Smooth muscle cell (in vitro differentiated cells): ENCODE results near the gene UBFD1. TPM values are rescaled to one million over a fixed set of nuclear protein-coding genes. Genes with fewer than 3 reads are reported as not detected.

ENCODE experiments used
- DNase-seq: peaks from one replicate; lab custom pipeline; 2025; ENCODE audit not compliant: unreplicated experiment; lab: John Stamatoyannopoulos, UW
- H2AFZ ChIP-seq: fragments of 200-600 bp; sonication (generic); 2 replicates; pipeline ENCODE4 v1.6.0; 2016; ENCODE audit warnings: antibody characterized with exemption, low read depth, mild to moderate bottlenecking
- H3F3A ChIP-seq: fragments of 200-600 bp; sonication (generic); 2 replicates; pipeline ENCODE4 v1.6.0; 2017; ENCODE audit warnings: antibody characterized with exemption, low read depth
- H3K27ac ChIP-seq: fragments of 200-600 bp; sonication (generic); 2 replicates; pipeline ENCODE4 v1.5.1; 2016; ENCODE audit warnings: low read depth, mild to moderate bottlenecking
- H3K27me3 ChIP-seq: fragments of 200-600 bp; sonication (generic); 2 replicates; pipeline ENCODE4 v1.6.1; 2016; ENCODE audit warnings: low read depth, mild to moderate bottlenecking
- H3K36me3 ChIP-seq: fragments of 200-600 bp; sonication (generic); 2 replicates; pipeline ENCODE4 v1.5.1; 2016; ENCODE audit warnings: low read depth
- H3K4me1 ChIP-seq: fragments of 200-600 bp; sonication (generic); 2 replicates; pipeline ENCODE4 v1.5.1; 2016; ENCODE audit warnings: low read depth
- H3K4me2 ChIP-seq: fragments of 200-600 bp; sonication (generic); 2 replicates; pipeline ENCODE4 v1.6.0; 2016; ENCODE audit warnings: mild to moderate bottlenecking
- H3K4me3 ChIP-seq: fragments of 200-600 bp; sonication (generic); 2 replicates; pipeline ENCODE4 v1.5.1; 2016; ENCODE audit warnings: mild to moderate bottlenecking
- H3K79me2 ChIP-seq: fragments of 200-600 bp; sonication (generic); 2 replicates; pipeline ENCODE4 v1.6.0; 2016; ENCODE audit warnings: low read depth, mild to moderate bottlenecking
- H3K9ac ChIP-seq: fragments of 200-600 bp; sonication (generic); 2 replicates; pipeline ENCODE4 v1.6.0; 2016; ENCODE audit warnings: low read depth
- H3K9me3 ChIP-seq: fragments of 200-600 bp; sonication (generic); replicated peaks from 2 replicates; pipeline ENCODE4 v1.5.1; 2016; ENCODE audit warnings: low read depth
- H4K20me1 ChIP-seq: fragments of 200-600 bp; sonication (generic); 2 replicates; pipeline ENCODE4 v1.6.0; 2016; ENCODE audit warnings: low read depth
- whole genome bisulfite sequencing: methylation state at CpG from one replicate; pipeline ENCODE4 v1.1.7; 2016; ENCODE audit warnings: low lambda C conversion rate; 5-methylcytosine and 5-hydroxymethylcytosine counted together
- polyA plus RNA-seq: library from polyadenylated mRNA; unstranded; fragments of >200 nt; fragmentation: Nextera tagmentation; extraction: Ambion mirVana; gene quantifications from 2 replicates; pipeline ENCODE4 v1.2.1, GENCODE V29; 2016
- total RNA-seq: library from RNA; depleted of rRNA; stranded (reverse); fragments of >200 nt; gene quantifications from 2 replicates; pipeline ENCODE4 v1.2.3, GENCODE V29; 2014
- TF ChIP-seq, protein P1 (sequence below): fragments of 200-600 bp; sonication (generic); IDR thresholded peaks from 2 replicates; pipeline ENCODE4 v1.5.1; 2017; ENCODE audit warnings: borderline replicate concordance, mild to moderate bottlenecking, antibody characterized with exemption; ENCODE audit not compliant: insufficient read depth, poor library complexity, severe bottlenecking

The UBFD1 gene
- total and polyA plus RNA-seq, 2 experiments from 2014 or later: 35.5 to 69.3 TPM

DNA sequence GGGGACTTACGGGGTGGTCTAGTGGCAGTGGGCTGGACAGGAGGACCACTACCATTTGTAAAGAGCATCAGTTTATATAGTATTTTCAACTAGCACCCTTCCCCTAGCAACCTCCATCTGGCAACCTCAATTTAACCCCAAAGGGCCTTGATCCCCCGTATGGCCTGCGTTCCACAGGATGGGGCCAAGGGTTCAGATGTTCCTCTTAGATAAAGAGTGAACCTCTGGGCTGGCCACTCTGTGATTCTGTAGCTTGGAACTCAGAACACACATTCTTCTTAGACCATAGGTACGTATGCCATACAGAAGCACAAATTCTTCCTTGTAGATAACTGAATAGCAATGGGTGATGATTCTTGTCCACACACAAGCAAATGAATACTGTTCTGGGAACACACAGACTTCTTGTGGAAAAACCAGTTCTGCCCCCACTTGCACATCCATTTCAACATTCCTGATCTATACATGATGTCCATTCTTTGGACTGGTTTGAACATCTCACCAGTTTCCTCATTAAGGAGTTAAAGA is 45.3 kb upstream of the UBFD1 start:
- H3K9me3 ChIP-seq: no peaks in the 10 kb centered on the region
- TF ChIP-seq, protein P1, sequence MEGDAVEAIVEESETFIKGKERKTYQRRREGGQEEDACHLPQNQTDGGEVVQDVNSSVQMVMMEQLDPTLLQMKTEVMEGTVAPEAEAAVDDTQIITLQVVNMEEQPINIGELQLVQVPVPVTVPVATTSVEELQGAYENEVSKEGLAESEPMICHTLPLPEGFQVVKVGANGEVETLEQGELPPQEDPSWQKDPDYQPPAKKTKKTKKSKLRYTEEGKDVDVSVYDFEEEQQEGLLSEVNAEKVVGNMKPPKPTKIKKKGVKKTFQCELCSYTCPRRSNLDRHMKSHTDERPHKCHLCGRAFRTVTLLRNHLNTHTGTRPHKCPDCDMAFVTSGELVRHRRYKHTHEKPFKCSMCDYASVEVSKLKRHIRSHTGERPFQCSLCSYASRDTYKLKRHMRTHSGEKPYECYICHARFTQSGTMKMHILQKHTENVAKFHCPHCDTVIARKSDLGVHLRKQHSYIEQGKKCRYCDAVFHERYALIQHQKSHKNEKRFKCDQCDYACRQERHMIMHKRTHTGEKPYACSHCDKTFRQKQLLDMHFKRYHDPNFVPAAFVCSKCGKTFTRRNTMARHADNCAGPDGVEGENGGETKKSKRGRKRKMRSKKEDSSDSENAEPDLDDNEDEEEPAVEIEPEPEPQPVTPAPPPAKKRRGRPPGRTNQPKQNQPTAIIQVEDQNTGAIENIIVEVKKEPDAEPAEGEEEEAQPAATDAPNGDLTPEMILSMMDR: no peak
- no peaks in the 10 kb centered on the region for H3K36me3 ChIP-seq
- peaks cover 34% of the 10 kb centered on the region for H3K79me2 ChIP-seq
- H3K27ac ChIP-seq: no peak overlapping the region
- H3K4me2 ChIP-seq: no peak overlapping the region
- H3K9ac ChIP-seq: no peak overlapping the region
- peaks cover 26% of the 10 kb centered on the region for H4K20me1 ChIP-seq
- DNase-seq: no peak
- no peaks in the 10 kb centered on the region for H3K27me3 ChIP-seq
- H3F3A ChIP-seq: no peaks in the 10 kb centered on the region
- no peak overlapping the region for H2AFZ ChIP-seq
- 95% methylated on average over 4 of the region's 4 CpGs for WGBS
- H3K4me1 ChIP-seq: peaks cover 8% of the 10 kb centered on the region
- no peak overlapping the region for H3K4me3 ChIP-seq

DNA sequence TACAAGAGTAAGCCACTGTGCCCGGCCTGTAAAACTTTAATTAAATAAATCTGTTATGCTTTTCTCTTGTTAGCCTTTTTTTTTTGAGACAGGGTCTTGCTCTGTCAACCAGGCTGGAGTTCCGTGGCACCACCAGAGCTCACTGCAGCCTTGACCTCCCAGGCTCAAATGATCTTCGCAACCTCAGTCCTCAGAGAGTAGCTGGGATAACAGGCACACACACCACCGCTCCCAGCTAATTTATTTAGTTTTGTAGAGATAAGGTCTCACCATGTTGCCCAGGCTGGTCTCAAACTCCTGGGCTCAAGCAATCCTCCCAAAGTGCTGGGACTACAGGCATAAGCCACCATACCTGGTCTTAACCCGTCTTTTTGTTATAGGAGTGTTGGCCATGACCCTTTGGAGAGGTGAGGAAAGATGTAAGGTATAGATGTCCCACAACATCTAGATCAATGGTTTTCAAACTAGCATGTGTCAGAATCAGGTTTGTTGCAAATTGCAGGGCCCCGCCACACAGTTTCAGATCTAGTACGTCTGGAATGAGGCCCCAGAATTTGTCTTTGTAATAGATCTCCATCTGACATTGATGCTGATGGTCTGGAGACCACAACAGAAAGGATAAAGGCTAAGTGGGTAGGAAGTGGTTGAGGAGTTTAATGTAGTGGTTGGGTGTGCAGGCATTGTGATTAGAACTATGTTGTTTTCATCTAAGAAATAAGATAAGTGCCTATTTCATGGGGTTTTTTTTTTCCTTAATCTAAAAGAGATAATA is 43.0 kb upstream of the UBFD1 start:
- Histone ChIP-seq H3F3A (no peaks in the 10 kb centered on the region), H2AFZ (no peak overlapping the region), H3K36me3 (no peaks in the 10 kb centered on the region), H3K27ac (no peak overlapping the region), H3K9me3 (no peaks in the 10 kb centered on the region), H4K20me1 (peaks cover 2% of the 10 kb centered on the region), H3K27me3 (no peaks in the 10 kb centered on the region), H3K4me3 (no peak overlapping the region), H3K4me2 (no peak overlapping the region), H3K9ac (no peak overlapping the region), H3K79me2 (peaks cover 10% of the 10 kb centered on the region), H3K4me1 (peaks cover 3% of the 10 kb centered on the region)
- TF ChIP-seq, protein P1: no peak
- WGBS: 90% methylated on average over 7 of the region's 7 CpGs
- no peak for DNase-seq

DNA sequence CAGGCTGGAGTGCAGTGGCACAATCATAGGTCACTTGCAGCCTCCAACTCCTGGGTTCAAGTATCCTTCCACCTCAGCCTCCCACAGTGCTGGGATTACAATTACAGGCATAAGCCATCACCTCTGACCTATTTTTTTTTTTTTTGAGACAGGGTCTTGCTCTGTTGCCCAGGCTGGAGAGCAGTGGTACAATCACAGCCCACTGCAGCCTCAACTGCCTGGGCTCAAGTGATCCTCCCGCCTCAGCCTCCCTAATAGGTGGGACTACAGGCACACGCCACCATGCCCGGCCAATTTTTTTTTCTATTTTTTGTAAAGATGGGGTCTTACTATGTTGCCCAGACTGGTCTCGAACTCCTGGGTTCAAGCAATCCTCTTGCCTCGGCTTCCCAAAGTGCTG is 41.6 kb upstream of the UBFD1 start:
- Histone ChIP-seq H3K9ac (no peak overlapping the region), H3K4me3 (no peak overlapping the region), H3K27me3 (no peaks in the 10 kb centered on the region), H2AFZ (no peak overlapping the region), H3K79me2 (no peaks in the 10 kb centered on the region), H3K27ac (no peak overlapping the region), H4K20me1 (no peaks in the 10 kb centered on the region), H3K4me2 (no peak overlapping the region), H3K9me3 (no peaks in the 10 kb centered on the region), H3K4me1 (no peaks in the 10 kb centered on the region), H3F3A (no peaks in the 10 kb centered on the region), H3K36me3 (no peaks in the 10 kb centered on the region)
- 96% methylated on average over 5 of the region's 5 CpGs for WGBS
- TF ChIP-seq, protein P1: no peak
- no peak for DNase-seq
